Activated T-cell treated with anti-CD3 and anti-CD28 coated beads, Interleukin-2, amount 50 U/mL, for 72 hours (primary cell): Measurements from ENCODE around the gene PDX1. TPM values are rescaled to one million over a fixed set of nuclear protein-coding genes. Genes with fewer than 3 reads are reported as not detected.

ENCODE experiments used
- ATAC-seq, 2 donors: fragments of 150-1000 bp; cut with Tn5 transposase; replicated peaks in 1 of 2; 2 replicates each; pipeline ENCODE4 v1.10.0; 2021; ENCODE audit warnings: moderate library complexity in 2 of 2, mild to moderate bottlenecking in 1 of 2
- DNase-seq, 2 donors: peaks; one replicate each; pipeline ENCODE4 v3.0.0; 2021 to 2022; ENCODE audit warnings: mixed read lengths in 1 of 2
- H3K27ac Mint-ChIP-seq: one replicate; pipeline ENCODE4 v1.8.0; 2022; ENCODE audit warnings: mild to moderate bottlenecking, moderate library complexity, mixed read lengths
- H3K27me3 Mint-ChIP-seq: one replicate; pipeline ENCODE4 v1.8.0; 2022; ENCODE audit warnings: low read depth, mixed read lengths
- H3K36me3 Mint-ChIP-seq, 2 donors: one replicate each; pipeline ENCODE4 v1.8.0; 2022; ENCODE audit warnings: mixed read lengths in 2 of 2, mild to moderate bottlenecking in 1 of 2; ENCODE audit not compliant: insufficient read depth in 2 of 2
- H3K4me1 Mint-ChIP-seq: one replicate; pipeline ENCODE4 v1.8.0; 2022; ENCODE audit warnings: low read depth, mixed read lengths
- H3K4me3 Mint-ChIP-seq, 2 donors: one replicate each; pipeline ENCODE4 v1.8.0; 2022; ENCODE audit warnings: mild to moderate bottlenecking in 2 of 2, mixed read lengths in 2 of 2, moderate library complexity in 2 of 2
- H3K9me3 Mint-ChIP-seq, 2 donors: one replicate each; pipeline ENCODE4 v1.8.0; 2022; ENCODE audit warnings: mixed read lengths in 2 of 2
- total RNA-seq, 2 donors: library from RNA; stranded (reverse); gene quantifications; one replicate each; pipeline ENCODE4 v1.2.3, GENCODE V29; 2022

The PDX1 gene
- total RNA-seq, 2 donors from 2014 or later: not detected

DNA sequence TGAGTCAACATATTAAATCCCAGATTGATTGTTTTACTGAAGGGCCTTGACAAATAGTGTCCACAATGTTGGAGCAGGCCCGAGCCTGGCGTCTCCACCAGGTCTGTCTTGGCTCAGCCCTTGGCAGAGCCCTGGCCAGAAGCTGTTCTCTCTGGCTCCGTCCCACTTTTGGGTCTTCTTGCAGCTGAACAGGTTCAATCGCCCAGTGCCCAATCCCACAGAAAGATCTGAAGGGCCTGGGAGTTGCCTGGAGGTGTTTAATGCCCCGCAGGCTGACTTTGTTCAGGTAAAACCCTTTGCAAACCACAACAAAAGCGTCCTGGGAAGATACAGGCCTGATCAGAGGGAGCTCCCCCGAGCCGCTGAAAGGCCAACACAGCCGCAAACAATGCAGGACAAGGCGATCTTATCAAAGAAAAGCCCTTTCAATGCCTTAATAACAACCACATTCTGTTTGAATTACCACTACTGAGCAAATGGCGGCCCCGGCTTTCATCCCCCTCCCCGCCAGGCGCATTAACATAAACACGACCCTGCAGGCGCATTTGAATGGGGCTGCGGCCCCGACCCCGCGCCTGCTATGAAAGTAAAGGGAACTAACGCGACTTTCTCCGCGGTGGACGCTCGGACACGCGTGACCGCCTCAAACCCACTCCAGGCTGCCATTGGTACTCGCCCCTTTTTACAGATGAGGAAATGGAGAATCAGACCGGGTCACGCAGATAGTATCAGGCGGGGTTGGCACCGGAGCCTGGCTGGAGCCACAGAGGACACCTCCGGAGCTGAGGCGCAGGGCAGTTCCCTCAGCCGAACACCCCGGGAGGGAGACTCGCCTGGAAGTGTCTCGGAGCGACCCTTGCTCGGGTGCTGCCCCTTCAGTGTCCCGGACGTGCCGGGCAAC, 46.2 kb downstream of the PDX1 start:
- Mint-ChIP-seq H3K4me1 (peaks cover 32% of the 10 kb centered on the region), H3K27ac (no peak overlapping the region), H3K4me3 (no peak overlapping the region), H3K9me3 (no peaks in the 10 kb centered on the region), H3K36me3 (peaks cover 0 to 3% of the 10 kb centered on the region in 2 donors), H3K27me3 (peaks cover 85% of the 10 kb centered on the region)
- DNase-seq (no peak), ATAC-seq (no peak)

- peaks cover 85% of the 10 kb centered on the region for H3K27me3 Mint-ChIP-seq
- no peak for DNase-seq
- peaks cover 0 to 3% of the 10 kb centered on the region in 2 donors for H3K36me3 Mint-ChIP-seq
- no peaks in the 10 kb centered on the region for H3K9me3 Mint-ChIP-seq
- H3K4me1 Mint-ChIP-seq: peaks cover 32% of the 10 kb centered on the region
- no peak overlapping the region for H3K27ac Mint-ChIP-seq
- no peak for ATAC-seq
- peak overlapping the region; percentile 25 to 60 for H3K4me3 Mint-ChIP-seq
Measured at GRCh38 chr13:27966641-27967202, 46.9 kb downstream of the PDX1 start.

- H3K27ac Mint-ChIP-seq: no peak overlapping the region
- DNase-seq: no peak
- peaks cover 0 to 3% of the 10 kb centered on the region in 2 donors for H3K36me3 Mint-ChIP-seq
- peaks cover 32% of the 10 kb centered on the region for H3K4me1 Mint-ChIP-seq
- no peaks in the 10 kb centered on the region for H3K9me3 Mint-ChIP-seq
- H3K27me3 Mint-ChIP-seq: peaks cover 84% of the 10 kb centered on the region
- ATAC-seq: no peak
- H3K4me3 Mint-ChIP-seq: peak overlapping the region; percentile 27 to 60
Measured at GRCh38 chr13:27967203-27967735, 47.5 kb downstream of the PDX1 start.

- H3K4me1 Mint-ChIP-seq: peaks cover 32% of the 10 kb centered on the region
- no peaks in the 10 kb centered on the region for H3K9me3 Mint-ChIP-seq
- DNase-seq (no peak), ATAC-seq (no peak)
- peaks cover 0 to 3% of the 10 kb centered on the region in 2 donors for H3K36me3 Mint-ChIP-seq
- H3K4me3 Mint-ChIP-seq: peak overlapping the region; percentile 55 to 60
- peak overlapping the region; percentile 63 for H3K27ac Mint-ChIP-seq
- H3K27me3 Mint-ChIP-seq: peaks cover 85% of the 10 kb centered on the region
Measured at GRCh38 chr13:27967736-27968315, 48.0 kb downstream of the PDX1 start.

DNA sequence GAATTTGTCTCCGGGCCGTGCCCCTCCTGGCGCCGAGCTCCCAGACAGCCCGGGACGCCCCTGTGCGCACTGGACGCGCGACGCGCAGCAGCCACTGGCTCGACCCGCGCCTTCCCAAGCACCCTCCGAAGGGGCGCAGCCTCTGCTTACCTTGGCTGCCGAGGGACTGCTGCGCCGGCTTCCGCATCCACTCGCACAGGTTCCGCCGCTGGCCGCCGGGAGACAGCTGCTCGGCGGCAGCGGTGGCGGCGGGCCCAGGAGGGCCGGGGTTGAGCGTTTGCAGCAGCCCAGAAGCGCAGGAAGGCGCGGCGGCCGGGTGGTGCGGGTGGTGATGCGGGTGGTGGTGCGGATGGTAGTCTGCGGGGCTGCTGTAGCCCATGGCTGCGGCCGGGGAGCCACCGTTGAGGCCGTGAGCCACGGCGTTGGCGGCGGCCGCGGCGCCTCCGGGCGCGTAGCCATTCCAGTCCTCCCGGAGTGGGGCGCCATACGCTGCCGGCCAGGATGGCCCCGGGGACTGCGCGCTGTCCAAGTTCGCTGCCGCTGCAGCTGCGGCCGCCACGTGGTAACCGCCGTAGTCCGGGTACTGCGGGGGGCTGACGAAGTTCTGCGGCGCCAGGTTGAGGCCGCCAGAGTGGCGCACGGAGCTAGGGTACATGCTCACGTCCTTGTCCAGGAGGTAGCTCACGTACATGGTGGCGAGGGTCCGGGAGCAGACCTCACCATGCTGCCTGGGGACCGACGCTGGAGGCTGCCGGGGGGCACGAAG, 48.7 kb downstream of the PDX1 start:
- peak in 1 of 2 donors; percentile 24 for ATAC-seq
- H3K27ac Mint-ChIP-seq: no peak overlapping the region

GRCh38 chr13:27969082-27969865, 49.5 kb downstream of the PDX1 start, which contains the start of gene CDX2:
Gene CDX2 (minus strand): TSS chr13:27969315. CDS start chr13:27969006, 309 bp downstream.
- DNase-seq (no peak), ATAC-seq (no peak)
- peak within 1 kb of the TSS; percentile 57 to 67 for H3K4me3 Mint-ChIP-seq
- H3K36me3 Mint-ChIP-seq: peaks cover 0 to 3% of the 10 kb centered on the region in 2 donors
- H3K27me3 Mint-ChIP-seq: peaks cover 86% of the 10 kb centered on the region
- peaks cover 32% of the 10 kb centered on the region for H3K4me1 Mint-ChIP-seq
- no peak within 1 kb of the TSS for H3K27ac Mint-ChIP-seq
- no peaks in the 10 kb centered on the region for H3K9me3 Mint-ChIP-seq

More for the DNA sequence above, 48.7 kb downstream of the PDX1 start:
- peaks cover 0 to 3% of the 10 kb centered on the region in 2 donors for H3K36me3 Mint-ChIP-seq
- peak overlapping the region; percentile 40 to 55 for H3K4me3 Mint-ChIP-seq
- peaks cover 32% of the 10 kb centered on the region for H3K4me1 Mint-ChIP-seq
- no peak for DNase-seq
- H3K27me3 Mint-ChIP-seq: peaks cover 86% of the 10 kb centered on the region
- no peaks in the 10 kb centered on the region for H3K9me3 Mint-ChIP-seq

DNA sequence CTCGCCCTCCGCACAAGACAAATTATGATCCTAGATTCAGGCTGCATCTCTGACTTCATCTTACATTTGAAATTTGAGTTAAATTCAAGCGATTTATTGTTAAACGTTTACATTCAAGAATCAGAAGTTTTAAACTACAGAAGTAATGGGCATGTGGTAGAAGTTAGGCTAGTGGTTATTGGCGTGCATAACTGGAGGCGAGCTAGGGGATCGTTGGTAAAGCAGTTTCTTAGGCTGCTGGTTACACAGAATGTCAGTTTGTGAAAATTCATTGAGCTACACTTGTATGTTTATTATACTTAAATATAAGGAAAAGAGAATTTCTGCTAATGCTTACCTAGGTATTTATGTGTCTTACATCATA, 50.0 kb downstream of the PDX1 start:
- DNase-seq: no peak
- Mint-ChIP-seq H3K36me3 (peaks cover 0 to 3% of the 10 kb centered on the region in 2 donors), H3K4me3 (no peak overlapping the region), H3K4me1 (peaks cover 32% of the 10 kb centered on the region), H3K27me3 (peaks cover 86% of the 10 kb centered on the region), H3K27ac (no peak overlapping the region), H3K9me3 (no peaks in the 10 kb centered on the region)
- ATAC-seq: no peak

GRCh38 chr13:27970382-27971235, 50.8 kb downstream of the PDX1 start:
- no peak for DNase-seq
- no peaks in the 10 kb centered on the region for H3K9me3 Mint-ChIP-seq
- ATAC-seq: no peak
- H3K36me3 Mint-ChIP-seq: peaks cover 0 to 3% of the 10 kb centered on the region in 2 donors
- H3K4me3 Mint-ChIP-seq: peak overlapping the region; percentile 10 to 34
- peak overlapping the region; percentile 50 for H3K27ac Mint-ChIP-seq
- peaks cover 86% of the 10 kb centered on the region for H3K27me3 Mint-ChIP-seq
- peaks cover 38% of the 10 kb centered on the region for H3K4me1 Mint-ChIP-seq

DNA sequence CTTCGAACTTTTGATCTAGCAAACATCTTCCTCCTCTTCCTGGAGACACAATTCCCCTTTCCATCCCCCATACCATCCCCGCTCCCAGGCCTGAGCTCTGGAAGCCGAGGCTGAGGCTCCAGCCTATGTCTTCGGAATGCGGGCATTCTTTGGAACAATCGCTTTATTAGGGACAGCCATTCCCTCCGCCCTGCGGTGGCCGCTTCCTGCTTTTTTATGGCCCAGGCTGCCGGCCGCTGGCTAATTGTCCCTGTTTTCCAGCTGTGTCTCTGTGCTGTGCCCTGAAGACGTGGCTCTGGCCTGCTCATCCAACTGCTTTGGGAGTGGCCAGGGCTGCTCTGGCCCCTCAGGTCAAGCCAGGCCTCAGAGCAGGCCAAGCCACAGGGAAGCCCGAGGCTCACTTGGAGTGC, 51.4 kb downstream of the PDX1 start:
- Mint-ChIP-seq H3K9me3 (no peaks in the 10 kb centered on the region), H3K36me3 (peaks cover 0 to 3% of the 10 kb centered on the region in 2 donors)

DNA sequence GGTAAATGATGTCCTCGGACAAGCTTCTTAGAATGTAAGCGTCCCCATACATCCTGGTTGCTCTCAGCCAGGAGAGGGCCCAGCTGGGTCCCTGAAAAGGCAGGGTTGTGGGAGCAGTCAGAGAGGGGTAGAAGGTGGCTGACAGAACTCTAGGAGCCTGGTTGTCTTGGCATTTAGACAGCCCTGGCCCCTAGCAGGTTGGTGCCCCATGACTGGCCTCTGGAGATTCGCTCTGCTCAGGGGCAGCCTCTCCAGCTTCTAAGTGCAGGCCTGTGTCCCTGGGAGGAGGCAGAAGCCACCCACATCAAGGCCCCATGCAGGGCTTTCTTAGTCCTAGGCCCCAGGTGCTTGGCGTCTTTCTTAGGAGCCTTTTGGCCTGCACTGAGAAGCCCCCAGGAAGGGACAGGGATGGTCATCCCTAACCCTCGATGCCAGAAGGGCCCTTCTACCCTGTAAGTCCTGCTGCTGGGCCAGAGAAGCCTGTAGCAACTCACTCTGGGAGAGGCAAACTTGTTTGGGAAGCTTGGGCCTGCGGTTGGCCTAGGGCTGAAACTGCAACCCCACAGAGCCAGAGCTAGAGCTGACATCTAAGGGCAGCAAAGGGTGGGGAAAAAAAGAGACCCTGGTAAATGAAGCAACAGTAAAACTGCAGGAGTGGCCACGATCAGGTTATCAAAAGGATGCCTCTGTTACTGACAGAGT, 52.1 kb downstream of the PDX1 start:
- Mint-ChIP-seq H3K4me3 (no peak overlapping the region), H3K36me3 (peaks cover 0 to 3% of the 10 kb centered on the region in 2 donors), H3K4me1 (peaks cover 41% of the 10 kb centered on the region), H3K9me3 (no peaks in the 10 kb centered on the region), H3K27me3 (peaks cover 87% of the 10 kb centered on the region), H3K27ac (no peak overlapping the region)
- ATAC-seq: peak in 1 of 2 donors; percentile 18
- no peak for DNase-seq

More for the DNA sequence above, 51.4 kb downstream of the PDX1 start:
- Mint-ChIP-seq H3K4me3 (no peak overlapping the region), H3K4me1 (peaks cover 42% of the 10 kb centered on the region), H3K27me3 (peaks cover 86% of the 10 kb centered on the region), H3K27ac (no peak overlapping the region)
- ATAC-seq (no peak), DNase-seq (no peak)

DNA sequence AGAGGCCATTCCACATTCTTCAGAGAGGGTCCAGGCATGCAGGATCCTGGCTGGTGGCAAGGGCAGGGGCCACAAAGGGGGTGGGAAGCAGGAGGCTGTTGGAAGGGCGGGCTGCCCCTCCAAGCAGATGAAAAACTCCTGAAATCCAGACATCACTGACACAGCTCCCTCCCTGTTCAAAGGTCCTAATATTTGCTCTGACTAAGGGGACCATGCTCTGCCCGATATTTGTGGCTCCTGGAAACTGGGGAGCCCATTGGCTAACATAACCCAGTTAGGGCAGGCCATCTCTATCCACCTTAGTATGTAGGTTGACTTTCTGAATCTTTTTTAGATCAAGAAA, 52.6 kb downstream of the PDX1 start:
- Mint-ChIP-seq H3K36me3 (peaks cover 0 to 3% of the 10 kb centered on the region in 2 donors), H3K9me3 (no peaks in the 10 kb centered on the region), H3K27me3 (peaks cover 87% of the 10 kb centered on the region), H3K4me3 (no peak overlapping the region), H3K27ac (no peak overlapping the region), H3K4me1 (peaks cover 37% of the 10 kb centered on the region)
- ATAC-seq (no peak), DNase-seq (no peak)
